ENCODE data around the gene NOVA1.
"Not testable (repeated sequence)": the region's sequence is repeated elsewhere in the genome, so short reads cannot be mapped to it uniquely, and the experiment has no call there.

The NOVA1 gene, protein sequence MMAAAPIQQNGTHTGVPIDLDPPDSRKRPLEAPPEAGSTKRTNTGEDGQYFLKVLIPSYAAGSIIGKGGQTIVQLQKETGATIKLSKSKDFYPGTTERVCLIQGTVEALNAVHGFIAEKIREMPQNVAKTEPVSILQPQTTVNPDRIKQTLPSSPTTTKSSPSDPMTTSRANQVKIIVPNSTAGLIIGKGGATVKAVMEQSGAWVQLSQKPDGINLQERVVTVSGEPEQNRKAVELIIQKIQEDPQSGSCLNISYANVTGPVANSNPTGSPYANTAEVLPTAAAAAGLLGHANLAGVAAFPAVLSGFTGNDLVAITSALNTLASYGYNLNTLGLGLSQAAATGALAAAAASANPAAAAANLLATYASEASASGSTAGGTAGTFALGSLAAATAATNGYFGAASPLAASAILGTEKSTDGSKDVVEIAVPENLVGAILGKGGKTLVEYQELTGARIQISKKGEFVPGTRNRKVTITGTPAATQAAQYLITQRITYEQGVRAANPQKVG

GRCh38 chr14:26597589-26598080 is at the start of gene NOVA1:
Gene NOVA1, minus strand, starts transcription at chr14:26598033. Its CDS starts 597 bp downstream, at chr14:26597436.
- peak; percentile 62 for DNase-seq (ENCODE audit: low spot score)

DNA sequence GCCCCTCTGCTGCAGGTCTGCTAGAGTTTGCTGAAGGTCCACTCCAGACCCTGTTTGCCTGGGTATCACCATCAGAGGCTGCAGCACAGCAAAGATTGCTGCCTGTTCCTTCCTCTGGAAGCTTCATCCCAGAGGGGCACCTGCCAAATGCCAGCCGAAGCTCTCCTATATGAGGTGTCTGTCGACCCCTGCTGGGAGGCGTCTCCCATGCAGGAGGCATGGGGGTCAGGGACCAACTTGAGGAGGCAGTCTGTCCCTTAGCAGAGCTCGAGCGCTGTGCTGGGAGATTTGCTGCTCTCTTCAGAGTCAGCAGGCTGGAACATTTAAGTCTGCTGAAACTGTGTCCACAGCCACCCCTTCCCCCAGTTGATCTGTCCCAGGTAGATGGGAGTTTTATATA is 47.2 kb upstream of the NOVA1 start:
- not testable (repeated sequence) for DNase-seq (ENCODE audit: low spot score)

- DNase-seq (ENCODE audit: low spot score): no peak
Observed at GRCh38 chr14:26636561-26636960, 38.7 kb upstream of the NOVA1 start.

DNA sequence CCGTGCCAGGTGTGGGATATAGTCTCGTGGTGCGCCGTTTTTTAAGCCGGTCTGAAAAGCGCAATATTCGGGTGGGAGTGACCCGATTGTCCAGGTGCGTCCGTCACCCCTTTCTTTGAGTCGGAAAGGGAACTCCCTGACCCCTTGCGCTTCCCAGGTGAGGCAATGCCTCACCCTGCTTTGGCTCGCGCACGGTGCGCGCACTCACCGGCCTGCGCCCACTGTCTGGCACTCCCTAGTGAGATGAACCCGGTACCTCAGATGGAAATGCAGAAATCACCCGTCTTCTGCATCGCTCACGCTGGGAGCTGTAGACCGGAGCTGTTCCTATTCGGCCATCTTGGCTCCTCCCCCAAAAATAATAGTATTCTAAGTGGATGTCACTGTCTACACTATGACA is 37.1 kb upstream of the NOVA1 start:
- not testable (repeated sequence) for DNase-seq (ENCODE audit: low spot score)

DNA sequence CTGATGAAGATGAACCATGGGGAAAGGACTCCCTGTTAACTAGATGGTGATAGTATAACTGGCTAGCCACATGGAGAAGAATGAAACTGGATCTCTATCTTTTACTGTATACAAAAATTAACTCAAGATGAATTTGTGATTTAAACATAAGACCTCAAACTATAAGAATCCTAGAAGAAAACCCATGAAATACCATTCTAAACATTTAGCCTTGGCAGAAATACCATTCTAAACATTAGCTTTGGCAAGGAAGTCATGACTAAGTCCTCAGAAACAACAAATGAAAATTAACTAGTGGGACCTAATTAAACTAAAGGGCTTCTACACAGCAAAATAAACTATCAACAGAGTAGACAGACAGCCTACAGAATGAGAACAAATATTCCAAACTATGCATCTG is 28.4 kb upstream of the NOVA1 start:
- no peak for DNase-seq (ENCODE audit: low spot score)

- no peak for DNase-seq (ENCODE audit: low spot score)
Observed at GRCh38 chr14:26622611-26623010, 24.8 kb upstream of the NOVA1 start.

DNA sequence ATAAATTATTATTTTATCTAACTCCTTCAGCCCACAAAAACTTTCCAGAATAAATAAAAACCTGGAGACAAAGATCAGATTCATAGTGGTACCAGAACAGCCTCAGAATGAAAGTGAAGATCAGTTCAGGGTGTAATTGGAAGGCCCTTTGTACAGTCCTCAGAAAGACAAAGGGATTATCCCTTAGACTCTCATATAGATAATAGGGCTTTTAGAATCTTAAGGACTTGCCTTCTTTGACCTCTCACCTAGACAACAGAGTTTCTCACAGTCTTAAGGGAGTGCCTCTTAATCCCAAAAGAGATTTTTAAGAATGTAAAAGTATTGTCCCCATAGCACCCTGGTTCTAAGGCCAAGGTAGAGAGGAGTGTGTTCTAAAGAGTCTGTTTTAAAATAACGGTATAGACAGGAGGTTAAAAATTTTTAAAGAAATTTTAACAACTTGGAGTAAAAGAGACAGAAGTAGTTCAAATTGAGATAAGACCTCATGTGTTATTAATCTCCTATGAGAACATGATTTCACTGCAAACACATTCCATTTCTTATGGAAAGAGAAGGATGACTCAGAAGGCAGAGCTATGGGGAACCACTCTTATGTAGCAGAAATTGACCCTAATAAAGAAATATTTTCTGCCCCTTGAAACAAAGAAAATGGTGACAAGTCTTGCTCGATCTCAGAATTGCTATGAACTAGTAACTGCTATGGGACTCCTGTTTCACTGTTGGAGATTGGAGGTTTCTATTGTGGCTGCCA is 24.2 kb upstream of the NOVA1 start:
- no peak for DNase-seq (ENCODE audit: low spot score)

DNA sequence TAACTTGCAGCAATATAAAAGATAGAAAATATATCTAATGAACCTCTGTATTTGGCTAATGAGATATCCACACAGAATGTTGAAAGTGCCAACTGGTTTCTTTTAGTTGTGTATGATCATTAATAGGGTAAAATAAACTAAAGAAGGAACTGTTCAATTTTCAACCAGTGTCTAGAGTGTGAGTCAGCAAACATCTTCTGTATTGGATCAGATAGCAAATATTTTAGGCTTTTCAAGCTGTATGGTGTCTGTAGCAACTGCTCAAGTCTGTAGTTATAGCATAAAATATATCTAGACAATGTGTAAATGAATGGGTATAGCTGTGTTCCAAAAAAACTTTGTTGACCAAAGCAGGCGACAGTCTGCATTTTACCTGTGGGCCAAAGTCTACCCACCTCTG is 23.5 kb upstream of the NOVA1 start:
- no peak for DNase-seq (ENCODE audit: low spot score)

DNA sequence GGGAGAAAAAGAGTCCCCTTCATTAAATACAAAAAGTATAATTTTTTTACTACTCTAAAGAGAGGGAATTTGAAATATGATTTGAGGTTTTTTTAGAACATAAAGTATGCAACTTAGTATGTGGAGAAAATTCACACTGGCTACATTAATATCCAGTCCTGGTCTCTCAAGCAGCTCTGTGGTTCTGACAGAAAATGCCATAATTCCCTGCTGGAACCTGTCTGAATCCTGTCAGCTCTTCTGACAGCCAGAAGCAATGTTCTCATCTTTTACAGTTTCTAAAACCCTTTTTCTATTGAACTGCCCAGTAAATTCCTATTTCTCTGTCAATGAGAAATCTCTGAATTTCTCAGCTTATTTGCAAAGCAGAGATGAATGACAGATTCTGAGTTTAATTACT is 13.4 kb upstream of the NOVA1 start:
- no peak for DNase-seq (ENCODE audit: low spot score)

DNA sequence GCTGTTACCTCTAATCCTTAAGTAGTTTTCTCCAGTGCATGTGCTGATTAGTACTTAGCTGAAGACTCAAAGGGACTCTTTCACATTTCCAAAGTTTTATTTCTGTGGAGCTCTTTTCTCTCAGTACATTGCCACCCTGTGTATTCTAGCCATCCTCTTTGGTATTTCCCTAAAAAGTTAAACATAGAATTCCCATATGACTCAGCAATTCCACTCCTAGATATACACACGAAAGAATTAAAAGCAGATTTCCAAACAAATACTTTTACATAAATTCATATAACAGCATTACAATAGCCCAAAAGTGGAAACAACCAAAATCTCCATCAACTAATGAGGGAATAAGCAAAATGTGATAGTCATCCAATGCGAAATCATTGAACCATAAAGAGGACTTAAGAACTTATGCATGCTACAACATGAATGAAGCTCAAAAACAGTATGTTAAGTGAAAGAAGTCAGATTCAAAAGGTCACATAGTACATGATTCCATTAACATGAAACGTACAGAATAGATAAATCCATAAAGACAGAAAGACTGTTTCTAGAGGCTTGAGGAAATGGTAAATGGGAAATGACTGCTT is 9.0 kb upstream of the NOVA1 start:
- DNase-seq (ENCODE audit: low spot score): no peak

GRCh38 chr14:26605602-26606001 is 7.8 kb upstream of the NOVA1 start:
- no peak for DNase-seq (ENCODE audit: low spot score)

DNA sequence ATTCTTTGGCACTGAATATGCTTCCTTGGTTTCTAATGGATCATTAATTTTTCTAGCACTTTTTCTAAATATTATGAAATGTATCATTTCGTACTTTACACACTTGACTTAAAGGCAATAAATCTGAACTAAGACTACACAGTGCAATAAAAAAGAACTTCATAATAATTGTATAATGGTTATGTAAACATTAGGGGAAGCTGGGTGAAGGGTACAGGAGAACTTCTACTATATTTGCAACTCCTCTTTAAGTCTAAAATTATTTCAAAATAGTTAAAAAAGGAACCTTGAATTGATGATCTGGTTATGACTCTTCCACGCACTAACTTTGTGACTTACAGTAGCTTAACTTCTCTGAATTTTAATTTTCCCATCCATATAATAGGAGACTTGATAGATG is 5.1 kb upstream of the NOVA1 start:
- DNase-seq (ENCODE audit: low spot score): no peak

DNA sequence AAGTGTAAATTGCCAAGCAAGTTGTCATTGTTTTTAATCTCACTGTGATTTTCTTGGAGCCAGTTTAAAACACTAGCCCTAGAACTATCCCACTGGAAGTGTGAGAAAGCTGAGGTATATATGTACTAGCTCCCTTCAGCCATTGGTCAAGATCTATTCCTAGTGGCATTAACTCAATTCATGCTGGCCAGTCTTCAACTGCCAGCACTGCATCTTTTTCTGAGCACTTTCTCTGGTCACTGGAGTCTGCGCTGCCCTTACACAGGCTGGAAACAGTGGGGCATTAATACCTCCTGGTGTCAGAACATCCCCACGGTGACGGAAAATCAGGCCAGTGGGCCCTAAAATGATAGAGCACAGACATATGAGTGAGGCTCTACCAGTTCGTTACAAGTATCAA is 4.0 kb upstream of the NOVA1 start:
- DNase-seq (ENCODE audit: low spot score): no peak

DNA sequence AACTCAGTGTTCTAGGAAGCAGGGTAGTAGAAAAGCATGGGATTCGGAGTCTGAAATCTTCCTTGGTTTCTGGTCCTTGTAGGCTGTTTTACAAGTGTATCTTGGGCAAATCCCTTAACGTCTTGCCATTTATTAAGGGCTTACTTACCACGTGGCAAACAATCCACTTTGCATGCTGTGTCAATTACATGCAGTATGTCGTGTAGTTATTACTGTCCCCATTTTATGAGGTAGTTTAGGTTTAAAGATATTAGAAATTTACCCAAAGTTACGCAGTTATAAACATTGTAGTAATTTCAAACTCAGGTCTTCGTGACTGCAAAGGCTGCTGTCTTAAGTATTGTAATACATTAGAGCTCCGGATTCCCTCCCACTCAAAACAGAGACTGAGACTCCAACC is 1.5 kb upstream of the NOVA1 start:
- no peak for DNase-seq (ENCODE audit: low spot score)

GRCh38 chr14:26598672-26599131 is 869 bp upstream of the NOVA1 start:
- DNase-seq (ENCODE audit: low spot score): peak; percentile 65

DNA sequence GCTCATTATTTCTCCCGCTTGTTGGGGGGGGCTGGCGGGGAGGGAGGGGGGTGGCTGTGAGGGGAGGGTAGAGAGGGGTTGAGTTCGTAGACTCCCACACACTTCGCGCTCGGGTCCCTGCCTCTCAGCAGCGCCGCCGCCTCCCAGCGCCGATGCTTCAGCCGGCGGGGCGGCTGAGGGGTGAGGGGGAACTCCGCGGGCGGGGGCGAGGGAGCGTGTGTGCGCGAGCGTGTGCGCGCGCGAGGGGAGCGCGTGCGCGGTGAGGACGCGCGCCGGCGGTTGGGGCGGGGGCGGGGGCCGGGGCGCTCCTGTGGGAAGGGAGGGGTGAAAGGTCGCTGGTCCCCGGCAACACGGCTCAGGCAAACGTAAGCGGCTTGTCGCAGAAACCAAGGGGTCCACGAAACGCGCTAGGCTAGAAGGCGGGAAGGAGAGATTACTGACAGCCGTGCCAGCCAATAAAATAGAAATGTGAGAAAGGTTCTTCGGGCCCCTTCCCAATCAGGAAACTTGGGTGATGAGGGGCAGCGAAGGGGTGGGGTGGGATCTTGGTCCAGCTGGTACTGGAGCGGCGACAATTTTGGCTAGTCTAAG is 343 bp upstream of the NOVA1 start:
- peak; percentile 96 for DNase-seq (ENCODE audit: low spot score)

DNA sequence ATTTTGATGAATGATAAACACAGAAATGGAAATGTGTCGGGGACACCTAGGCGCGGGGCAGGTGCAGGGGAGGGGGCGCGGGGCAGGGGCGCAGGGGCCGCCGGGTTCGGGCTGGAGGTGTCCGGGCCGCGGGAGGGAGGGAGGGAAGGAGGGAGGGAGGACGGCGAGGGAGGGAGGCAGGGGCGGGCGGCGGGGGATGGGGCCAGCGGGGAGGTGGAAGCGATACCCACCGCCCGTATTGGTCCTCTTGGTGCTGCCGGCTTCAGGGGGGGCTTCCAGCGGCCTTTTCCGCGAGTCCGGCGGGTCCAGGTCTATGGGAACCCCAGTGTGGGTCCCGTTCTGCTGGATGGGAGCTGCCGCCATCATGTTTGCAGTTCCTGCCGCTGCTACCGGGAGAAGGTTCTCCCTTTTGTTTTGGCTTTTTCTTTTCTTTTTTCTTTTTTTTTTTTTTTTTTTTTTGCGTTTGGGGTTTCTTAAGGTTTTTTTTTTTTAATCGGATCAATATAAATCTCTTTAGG is 703 bp downstream of the NOVA1 start:
- DNase-seq (ENCODE audit: low spot score): peak; percentile 66

- DNase-seq (ENCODE audit: low spot score): peak; percentile 68
Observed at GRCh38 chr14:26596543-26597061, 1.2 kb downstream of the NOVA1 start.

DNA sequence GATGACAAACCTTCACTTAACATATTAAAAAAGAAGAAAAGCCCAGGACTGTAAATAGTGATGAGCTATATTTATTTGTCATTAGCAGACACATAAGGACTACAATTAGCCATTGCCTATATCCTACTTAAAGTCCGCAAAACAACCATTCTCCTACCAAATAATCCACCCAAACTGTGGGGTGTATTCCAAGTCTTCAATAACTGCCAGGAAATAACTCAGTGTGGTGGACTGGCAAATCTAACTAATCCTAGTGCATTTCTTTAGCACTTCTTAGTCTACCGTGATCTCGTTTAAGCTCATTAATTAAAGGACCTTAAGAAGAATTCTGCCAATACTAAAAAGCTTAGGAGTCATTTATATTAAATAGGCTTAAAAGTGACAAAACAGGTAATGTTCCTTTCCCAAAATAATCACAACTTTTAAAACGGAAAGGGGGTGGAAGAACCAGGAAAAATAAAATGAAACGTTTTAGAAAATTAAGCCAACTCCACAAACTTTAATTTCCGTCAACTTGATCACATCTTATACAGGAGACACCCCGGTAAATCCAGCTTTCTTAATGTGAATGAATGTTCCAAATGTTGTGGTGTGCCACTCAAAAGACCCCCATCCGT is 1.8 kb downstream of the NOVA1 start:
- DNase-seq (ENCODE audit: low spot score): no peak

- DNase-seq (ENCODE audit: low spot score): no peak
Observed at GRCh38 chr14:26594756-26595545, 2.9 kb downstream of the NOVA1 start.

All from globus pallidus (tissue), 1 donor.